Stimulated activated effector memory CD8-positive, alpha-beta T cell treated with anti-CD3 and anti-CD28 coated beads, Interleukin-12 subunit alpha, Interleukin-12 subunit beta, amount 100 ng/mL, for 72 hours (primary cell): Measurements from ENCODE around the gene XRCC4.

ENCODE experiments used
- ATAC-seq: fragments of 150-1000 bp; cut with Tn5 transposase; 2 replicates; pipeline ENCODE4 v1.10.0; 2021
- DNase-seq, 2 donors: peaks; one replicate each; pipeline ENCODE4 v3.0.0; 2021 to 2022; ENCODE audit warnings: low spot score in 2 of 2
- H3K27ac Mint-ChIP-seq: one replicate; pipeline ENCODE4 v1.8.0; 2022; ENCODE audit warnings: mild to moderate bottlenecking, mixed read lengths
- H3K36me3 Mint-ChIP-seq: one replicate; pipeline ENCODE4 v1.8.0; 2022; ENCODE audit warnings: mild to moderate bottlenecking, mixed read lengths
- H3K4me1 Mint-ChIP-seq: one replicate; pipeline ENCODE4 v1.8.0; 2022; ENCODE audit warnings: mixed read lengths
- H3K4me3 Mint-ChIP-seq: one replicate; pipeline ENCODE4 v1.8.0; 2022; ENCODE audit warnings: mild to moderate bottlenecking, mixed read lengths
- H3K9me3 Mint-ChIP-seq: one replicate; pipeline ENCODE4 v1.8.0; 2022; ENCODE audit warnings: mixed read lengths

XRCC4 gene

DNA sequence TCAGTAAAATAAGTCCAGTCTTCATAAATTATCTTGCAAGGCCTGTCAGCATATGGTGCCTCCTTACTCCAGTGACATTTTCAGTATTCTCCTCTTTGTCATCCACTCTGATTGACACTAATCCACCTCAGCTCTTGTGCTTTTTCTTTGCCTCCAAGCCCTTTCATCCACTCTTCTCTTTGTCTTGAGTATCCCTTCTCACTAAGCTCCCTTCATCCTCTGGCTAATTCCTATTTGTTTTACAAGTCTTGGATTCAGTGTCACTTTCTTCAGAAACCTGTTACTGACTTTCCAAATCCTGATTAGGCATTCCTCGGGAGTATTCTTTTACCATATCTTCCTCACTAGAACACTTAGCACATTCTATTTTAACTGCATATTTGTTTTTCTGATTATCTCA, 293.6 kb downstream of the XRCC4 start:
- Mint-ChIP-seq H3K4me3 (no peak overlapping the region), H3K9me3 (no peaks in the 10 kb centered on the region), H3K4me1 (no peaks in the 10 kb centered on the region), H3K36me3 (no peaks in the 10 kb centered on the region), H3K27ac (no peak overlapping the region)
- no peak for DNase-seq
- no peak for ATAC-seq

DNA sequence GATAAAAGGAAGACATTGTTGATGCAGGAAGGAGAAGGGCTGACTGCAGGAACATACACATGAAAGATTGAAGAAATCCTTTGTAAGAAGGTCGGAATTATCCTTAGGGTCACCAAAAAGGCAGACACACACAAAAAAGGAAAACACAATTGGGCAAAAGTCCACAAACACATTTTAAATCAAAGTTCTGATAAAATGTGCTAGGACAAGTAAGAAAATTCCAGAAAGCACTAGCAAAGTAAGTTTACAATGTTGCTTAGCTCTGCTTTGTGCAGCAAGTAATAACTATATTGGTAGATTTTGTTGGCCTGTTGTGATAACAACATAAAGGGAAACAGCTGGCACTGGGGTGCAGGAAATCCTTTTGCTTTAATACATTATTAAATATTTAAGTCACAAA, 294.4 kb downstream of the XRCC4 start:
- no peak for ATAC-seq
- Mint-ChIP-seq H3K36me3 (no peaks in the 10 kb centered on the region), H3K9me3 (no peaks in the 10 kb centered on the region), H3K4me1 (no peaks in the 10 kb centered on the region), H3K27ac (no peak overlapping the region), H3K4me3 (no peak overlapping the region)
- no peak for DNase-seq

DNA sequence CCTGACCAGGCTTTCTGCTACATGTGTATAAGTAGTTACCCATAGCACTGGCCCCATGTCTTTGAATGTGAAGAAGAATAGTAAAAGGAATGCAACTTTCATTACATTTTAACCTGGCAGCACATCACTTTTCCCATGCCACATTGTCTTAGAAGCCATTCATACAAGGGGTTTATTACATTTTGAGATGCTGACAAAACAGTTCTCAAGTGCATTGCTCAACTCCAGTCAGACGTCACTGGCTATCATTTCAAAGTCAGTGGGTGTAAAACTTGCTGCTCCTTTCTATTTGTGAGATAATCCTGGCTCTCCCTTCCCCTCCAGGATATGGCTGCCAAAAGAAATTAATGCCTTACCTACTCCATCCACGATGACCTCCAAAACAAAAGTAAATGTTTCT, 297.2 kb downstream of the XRCC4 start:
- DNase-seq, result no peak
- Mint-ChIP-seq H3K27ac (no peak overlapping the region), H3K4me1 (no peaks in the 10 kb centered on the region), H3K9me3 (no peaks in the 10 kb centered on the region), H3K36me3 (no peaks in the 10 kb centered on the region), H3K4me3 (no peak overlapping the region)
- no peak for ATAC-seq

DNA sequence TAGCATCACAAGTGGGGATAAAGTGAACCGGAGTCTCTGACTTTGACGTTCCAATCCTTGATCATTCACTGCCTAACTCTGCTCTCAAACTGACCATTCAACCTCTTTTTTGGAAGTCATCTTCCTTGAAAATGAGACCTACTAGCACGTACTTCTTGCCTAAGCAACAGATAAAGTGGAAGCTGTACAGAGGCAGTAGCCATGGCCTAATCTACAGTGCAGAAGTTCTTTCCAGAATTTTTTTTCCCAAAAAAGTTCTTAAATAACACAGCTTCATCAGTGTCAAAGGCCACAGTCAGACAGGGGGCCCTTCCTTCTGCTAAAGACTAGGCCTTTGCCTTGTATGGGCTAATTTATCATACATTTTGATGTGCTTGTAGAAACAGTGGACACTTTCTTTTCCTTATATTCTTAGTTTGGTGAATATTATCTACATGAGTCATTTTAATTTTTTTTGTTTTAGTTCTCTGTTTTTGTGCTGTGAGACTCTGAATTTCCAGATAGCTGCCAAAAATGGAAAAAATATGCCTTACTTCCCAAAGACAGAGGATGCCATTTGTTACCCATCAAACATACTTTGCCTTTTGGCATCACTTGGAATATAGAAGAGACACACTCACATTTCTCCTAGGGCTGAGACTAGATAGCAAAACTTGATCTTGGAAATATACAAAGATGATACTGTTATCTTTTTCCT, 297.9 kb downstream of the XRCC4 start:
- H3K9me3 Mint-ChIP-seq, result no peaks in the 10 kb centered on the region
- no peak overlapping the region for H3K4me3 Mint-ChIP-seq
- H3K4me1 Mint-ChIP-seq, result no peaks in the 10 kb centered on the region
- ATAC-seq, result no peak
- no peaks in the 10 kb centered on the region for H3K36me3 Mint-ChIP-seq
- no peak for DNase-seq
- no peak overlapping the region for H3K27ac Mint-ChIP-seq

DNA sequence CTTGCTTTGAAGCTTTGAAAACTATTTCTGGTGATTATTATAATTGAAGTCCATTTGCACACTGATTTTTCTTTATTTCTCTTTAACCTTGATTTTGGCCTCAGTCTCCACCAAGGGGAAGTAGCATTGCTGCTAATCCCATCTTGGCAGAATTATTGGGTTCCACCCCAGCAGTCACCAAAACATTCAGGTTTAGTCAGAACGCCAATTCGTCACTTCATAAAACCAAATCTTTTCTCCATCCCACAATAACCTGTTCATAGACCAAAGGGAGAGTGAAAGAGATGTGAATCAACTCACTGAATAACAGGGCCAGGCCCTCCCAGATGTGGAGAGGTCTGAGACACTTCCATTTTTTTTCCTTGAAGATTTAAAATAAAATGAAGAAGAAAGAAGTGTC, 299.1 kb downstream of the XRCC4 start:
- Mint-ChIP-seq H3K4me3 (no peak overlapping the region), H3K9me3 (no peaks in the 10 kb centered on the region), H3K27ac (no peak overlapping the region), H3K4me1 (no peaks in the 10 kb centered on the region), H3K36me3 (no peaks in the 10 kb centered on the region)
- ATAC-seq, result no peak
- no peak for DNase-seq

DNA sequence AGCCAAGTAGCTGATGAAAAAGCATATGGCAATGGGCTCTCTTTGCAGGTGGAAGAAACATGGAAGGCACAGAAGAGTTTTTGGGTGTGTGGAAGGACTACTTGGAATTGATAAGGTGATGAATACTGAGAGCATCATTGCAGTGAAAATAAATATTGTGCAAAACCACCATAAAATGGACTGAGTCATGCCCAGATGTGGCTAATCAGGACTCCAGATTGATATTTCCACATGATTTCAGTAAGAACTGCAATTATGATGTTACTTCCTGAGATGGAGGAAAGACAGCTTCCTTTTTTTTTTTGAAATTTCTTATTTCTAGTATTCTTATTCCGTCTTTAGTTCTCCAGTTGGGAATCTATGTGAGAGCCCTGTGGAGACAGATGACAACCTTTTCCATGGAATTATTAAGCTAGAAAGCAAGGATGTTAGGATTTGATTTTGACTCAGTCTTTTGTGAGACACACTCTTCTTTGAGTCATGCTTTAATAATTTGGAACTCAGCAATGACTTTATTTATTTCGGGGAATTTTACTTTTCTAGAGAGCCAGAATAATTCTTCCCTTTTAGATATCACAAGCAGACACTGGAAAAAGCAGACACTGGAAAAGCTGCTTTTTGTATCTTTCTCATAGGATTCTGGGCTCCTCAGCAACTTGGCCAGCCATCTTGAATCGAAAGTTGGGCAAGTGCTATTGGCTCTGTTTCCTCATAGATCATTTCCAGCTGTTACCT, 300.0 kb downstream of the XRCC4 start:
- DNase-seq (no peak), ATAC-seq (no peak)
- Mint-ChIP-seq H3K36me3 (no peaks in the 10 kb centered on the region), H3K9me3 (no peaks in the 10 kb centered on the region), H3K4me3 (no peak overlapping the region), H3K4me1 (no peaks in the 10 kb centered on the region), H3K27ac (no peak overlapping the region)

DNA sequence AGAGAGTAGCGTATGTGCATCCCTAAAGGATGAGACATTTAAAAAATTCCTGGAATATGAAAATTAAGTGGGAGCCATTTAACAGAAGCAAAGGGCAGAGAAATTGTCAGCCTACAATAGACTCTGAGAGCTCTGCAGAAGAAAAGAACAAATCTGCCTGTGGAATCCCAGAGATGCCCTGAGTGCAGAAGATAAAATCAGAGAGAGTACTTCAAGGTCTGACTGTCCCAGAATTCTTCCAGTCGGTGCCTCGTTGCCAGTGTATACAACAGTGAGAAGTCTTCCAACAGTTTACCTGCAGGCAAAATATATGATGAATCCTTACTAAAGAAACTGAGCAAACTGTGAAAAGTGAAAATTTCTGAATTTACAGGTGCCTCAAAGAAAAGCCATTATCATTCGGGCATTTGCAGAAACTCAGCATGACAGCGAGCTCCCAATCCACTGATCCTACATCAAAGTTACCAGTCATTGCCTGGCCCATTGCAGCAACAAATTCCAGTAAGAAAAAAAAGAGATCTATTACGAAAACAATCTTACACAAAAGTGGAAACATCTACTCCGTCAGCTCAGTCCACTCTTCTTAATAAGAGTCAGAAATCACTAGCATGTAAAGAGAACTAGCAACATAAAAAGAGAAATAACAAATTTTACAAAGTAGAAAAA, 301.4 kb downstream of the XRCC4 start:
- H3K36me3 Mint-ChIP-seq, result no peaks in the 10 kb centered on the region
- H3K4me1 Mint-ChIP-seq, result no peaks in the 10 kb centered on the region
- peaks cover 3% of the 10 kb centered on the region for H3K9me3 Mint-ChIP-seq
- no peak overlapping the region for H3K27ac Mint-ChIP-seq
- ATAC-seq, result no peak
- DNase-seq, result no peak
- H3K4me3 Mint-ChIP-seq, result no peak overlapping the region

DNA sequence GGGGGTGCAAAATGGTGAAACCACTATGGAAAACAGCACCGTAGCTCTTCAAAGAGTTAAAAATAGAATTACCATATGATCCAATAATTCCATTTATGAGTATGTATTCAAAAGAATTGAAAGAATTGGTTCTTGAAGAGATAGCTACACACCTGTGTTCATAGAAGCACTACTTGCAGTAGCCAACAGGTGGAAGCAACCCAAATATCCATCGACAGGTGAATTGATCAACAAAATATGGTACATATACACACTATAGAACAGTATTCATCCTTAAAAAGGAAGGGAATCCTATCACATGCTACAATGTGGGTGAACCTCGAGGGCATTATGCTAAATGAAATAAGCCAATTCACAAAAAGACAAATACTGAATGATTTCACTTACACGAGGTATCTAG, 308.5 kb downstream of the XRCC4 start:
- Mint-ChIP-seq H3K4me3 (no peak overlapping the region), H3K36me3 (no peaks in the 10 kb centered on the region), H3K9me3 (peaks cover 5% of the 10 kb centered on the region), H3K4me1 (no peaks in the 10 kb centered on the region), H3K27ac (no peak overlapping the region)
- ATAC-seq, result no peak
- DNase-seq, result no peak

DNA sequence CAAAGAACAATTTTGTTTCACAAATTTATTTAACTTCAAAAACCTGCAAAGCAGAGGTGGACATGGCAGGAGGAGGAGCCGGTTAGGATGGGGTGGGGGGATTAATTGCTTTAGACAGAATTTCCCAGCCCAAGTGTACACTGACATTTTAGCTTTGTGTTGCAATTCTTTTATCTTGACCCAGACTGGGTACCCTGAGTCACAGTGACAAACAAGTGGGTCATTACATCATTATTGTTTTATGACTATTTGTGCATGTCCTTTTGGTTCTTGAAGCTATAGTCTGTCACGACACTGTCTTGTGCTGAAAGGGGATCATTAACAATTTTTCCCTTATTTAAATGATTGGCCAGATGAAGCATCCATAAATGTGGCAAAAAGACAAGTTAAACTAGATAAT, 309.7 kb downstream of the XRCC4 start:
- no peaks in the 10 kb centered on the region for H3K36me3 Mint-ChIP-seq
- no peak overlapping the region for H3K27ac Mint-ChIP-seq
- no peak overlapping the region for H3K4me3 Mint-ChIP-seq
- no peaks in the 10 kb centered on the region for H3K4me1 Mint-ChIP-seq
- ATAC-seq (no peak), DNase-seq (no peak)
- peaks cover 5% of the 10 kb centered on the region for H3K9me3 Mint-ChIP-seq

DNA sequence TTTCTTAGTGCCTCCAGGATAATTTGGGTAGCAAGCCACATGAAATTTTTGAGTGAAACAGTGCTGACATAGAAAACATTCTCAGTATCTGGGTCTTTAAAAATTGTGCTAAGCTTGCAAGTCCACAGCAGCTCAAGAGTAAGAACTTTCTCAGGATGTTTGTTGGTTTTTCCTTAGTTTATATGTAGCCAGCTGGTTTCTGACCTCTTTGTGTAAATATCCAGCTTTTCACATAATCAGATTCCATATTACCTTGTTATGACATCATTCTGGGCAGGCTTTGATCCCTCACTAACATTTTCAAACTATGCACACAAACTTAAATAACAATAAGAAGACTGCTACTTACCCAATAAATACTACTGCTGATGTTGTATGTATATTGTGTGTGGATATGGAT, 311.3 kb downstream of the XRCC4 start:
- no peak overlapping the region for H3K27ac Mint-ChIP-seq
- no peaks in the 10 kb centered on the region for H3K36me3 Mint-ChIP-seq
- peaks cover 2% of the 10 kb centered on the region for H3K9me3 Mint-ChIP-seq
- DNase-seq (no peak), ATAC-seq (no peak)
- no peaks in the 10 kb centered on the region for H3K4me1 Mint-ChIP-seq
- no peak overlapping the region for H3K4me3 Mint-ChIP-seq

DNA sequence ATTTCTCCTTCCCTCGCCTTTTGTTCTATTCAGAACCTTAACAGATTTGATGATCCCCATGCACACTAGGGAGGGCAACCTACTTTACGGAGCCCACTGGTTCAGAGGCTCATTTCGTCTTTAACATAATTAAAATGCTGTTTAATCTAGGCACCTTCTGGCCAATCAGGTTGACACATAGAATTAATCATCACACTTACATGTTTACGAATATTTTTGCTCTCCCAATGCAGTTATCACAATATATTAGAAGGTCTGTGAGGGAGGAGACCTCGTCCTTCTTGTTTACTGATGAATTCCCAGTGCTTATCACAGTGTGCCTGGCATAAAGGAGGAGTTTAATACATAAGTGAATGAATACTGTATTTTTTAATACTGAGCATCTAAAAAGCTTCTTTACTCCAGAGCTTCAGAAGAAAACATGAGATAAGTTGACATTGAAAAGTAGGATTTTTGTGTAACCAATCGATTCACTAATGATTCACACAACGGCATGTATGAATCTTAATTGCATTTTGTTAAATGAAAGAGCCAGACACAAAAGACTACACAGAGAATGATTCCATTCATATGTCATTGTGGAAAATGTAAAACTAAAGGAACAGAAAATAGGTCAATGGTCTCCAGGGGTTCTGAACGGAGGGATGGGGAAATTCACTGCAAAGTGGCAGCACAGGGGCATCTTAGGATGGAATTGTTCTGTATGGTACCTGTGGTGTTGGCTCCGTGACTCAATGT, 315.6 kb downstream of the XRCC4 start:
- ATAC-seq (no peak), DNase-seq (no peak)
- Mint-ChIP-seq H3K27ac (no peak overlapping the region), H3K4me1 (no peaks in the 10 kb centered on the region), H3K9me3 (no peaks in the 10 kb centered on the region), H3K36me3 (no peaks in the 10 kb centered on the region), H3K4me3 (no peak overlapping the region)

DNA sequence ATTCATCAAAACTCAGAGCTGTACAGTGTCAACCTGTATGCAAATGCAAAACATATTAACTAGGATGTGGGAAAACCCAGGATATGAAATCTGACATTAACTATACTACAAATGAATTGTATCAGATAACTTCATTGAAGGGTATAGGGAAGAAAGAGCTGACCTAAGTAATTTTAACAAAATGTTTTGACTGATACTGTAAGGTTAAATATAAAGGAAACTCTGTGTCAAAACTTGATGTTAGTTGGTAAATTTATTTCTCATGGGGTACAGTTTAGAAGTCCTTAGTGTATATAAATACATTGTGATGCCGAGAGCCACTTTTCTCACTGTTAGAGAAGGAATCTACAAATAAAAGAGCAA, 316.1 kb downstream of the XRCC4 start:
- H3K9me3 Mint-ChIP-seq, result no peaks in the 10 kb centered on the region
- ATAC-seq, result no peak
- H3K27ac Mint-ChIP-seq, result no peak overlapping the region
- no peak for DNase-seq
- H3K36me3 Mint-ChIP-seq, result no peaks in the 10 kb centered on the region
- no peaks in the 10 kb centered on the region for H3K4me1 Mint-ChIP-seq
- no peak overlapping the region for H3K4me3 Mint-ChIP-seq

DNA sequence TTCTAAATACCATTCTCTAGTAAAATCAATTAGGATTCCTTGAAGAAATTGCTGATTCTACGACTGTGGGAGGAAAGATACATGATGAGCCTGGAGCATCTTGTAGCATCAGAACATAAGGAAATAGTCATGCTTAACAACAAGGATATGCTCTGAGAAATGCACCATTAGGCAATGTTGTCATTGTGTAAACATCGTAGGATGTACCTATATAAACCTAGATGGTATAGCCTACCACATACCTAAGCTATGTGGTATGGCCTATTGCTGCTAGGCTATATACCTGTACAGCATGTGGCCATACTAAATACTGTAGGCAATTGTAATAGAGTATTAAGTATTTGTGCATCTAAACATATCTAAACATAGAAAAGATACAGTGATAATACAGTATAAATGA, 316.8 kb downstream of the XRCC4 start:
- H3K9me3 Mint-ChIP-seq, result no peaks in the 10 kb centered on the region
- DNase-seq (no peak), ATAC-seq (no peak)
- no peaks in the 10 kb centered on the region for H3K36me3 Mint-ChIP-seq
- no peaks in the 10 kb centered on the region for H3K4me1 Mint-ChIP-seq
- no peak overlapping the region for H3K4me3 Mint-ChIP-seq
- no peak overlapping the region for H3K27ac Mint-ChIP-seq

DNA sequence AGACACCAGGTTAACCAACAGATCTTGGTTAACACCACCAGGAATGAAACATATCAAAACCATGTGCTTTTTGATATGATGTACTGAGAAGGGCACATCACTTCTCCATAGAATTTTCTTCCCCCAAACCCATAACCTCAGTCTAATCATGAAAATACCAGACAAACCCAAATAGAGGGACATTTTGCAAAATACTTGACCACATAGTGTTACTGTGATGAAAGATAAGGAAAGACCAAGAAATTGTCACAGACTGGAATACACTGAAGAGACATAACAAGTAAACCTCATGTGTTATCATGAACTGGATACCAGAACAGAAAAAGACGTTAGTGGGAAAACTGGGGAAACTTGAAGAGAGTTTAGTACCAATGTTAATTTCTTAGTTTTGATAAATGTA, 319.3 kb downstream of the XRCC4 start:
- H3K4me1 Mint-ChIP-seq, result no peaks in the 10 kb centered on the region
- DNase-seq (no peak), ATAC-seq (no peak)
- no peak overlapping the region for H3K27ac Mint-ChIP-seq
- no peak overlapping the region for H3K4me3 Mint-ChIP-seq
- H3K36me3 Mint-ChIP-seq, result no peaks in the 10 kb centered on the region
- no peaks in the 10 kb centered on the region for H3K9me3 Mint-ChIP-seq

DNA sequence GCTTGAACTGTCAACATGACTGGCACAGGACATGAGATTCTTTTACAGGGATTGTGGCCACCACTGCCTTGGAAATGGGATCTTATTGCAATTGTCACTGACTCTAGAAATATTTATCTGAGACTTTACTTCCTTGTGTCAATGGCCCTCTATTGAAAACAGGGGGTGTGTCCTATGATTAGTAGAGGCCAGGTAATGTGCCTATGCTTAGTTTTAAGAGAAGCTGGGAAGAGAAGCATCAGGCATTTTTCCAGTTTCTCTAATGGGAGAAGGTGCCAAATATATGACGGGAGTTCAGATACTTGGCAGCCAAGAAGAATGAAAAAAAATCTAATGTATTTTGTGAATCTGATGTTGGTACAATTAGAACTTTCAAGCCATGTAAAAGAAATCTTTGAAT, 320.3 kb downstream of the XRCC4 start:
- Mint-ChIP-seq H3K36me3 (no peaks in the 10 kb centered on the region), H3K4me1 (no peaks in the 10 kb centered on the region), H3K4me3 (no peak overlapping the region), H3K9me3 (no peaks in the 10 kb centered on the region), H3K27ac (no peak overlapping the region)
- no peak for DNase-seq
- no peak for ATAC-seq

DNA sequence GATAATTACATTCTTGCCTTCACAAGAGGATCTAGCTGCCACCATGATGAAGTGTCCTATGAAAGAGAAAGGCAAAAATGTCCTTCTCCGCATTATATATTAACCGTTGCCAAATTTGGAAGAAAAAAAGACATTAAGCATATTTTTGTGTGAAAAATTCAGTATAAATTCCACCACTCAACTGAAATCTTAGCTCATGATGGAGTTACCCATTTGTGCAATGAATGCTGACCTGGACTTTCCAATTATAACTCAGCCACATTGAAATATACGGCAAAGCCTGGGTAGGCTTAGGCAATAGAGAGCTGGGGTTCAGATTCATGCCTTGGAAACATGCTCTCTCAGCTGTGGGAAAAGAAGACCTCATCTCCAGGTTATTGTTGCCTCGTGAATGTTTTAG, 322.9 kb downstream of the XRCC4 start:
- no peaks in the 10 kb centered on the region for H3K36me3 Mint-ChIP-seq
- no peak for ATAC-seq
- no peak for DNase-seq
- H3K9me3 Mint-ChIP-seq, result no peaks in the 10 kb centered on the region
- H3K4me1 Mint-ChIP-seq, result no peaks in the 10 kb centered on the region
- H3K27ac Mint-ChIP-seq, result no peak overlapping the region
- no peak overlapping the region for H3K4me3 Mint-ChIP-seq
